GM12873 (cell line): ENCODE results near the gene SLC27A1.

Experiments used
- CTCF ChIP-seq: IDR thresholded peaks from 2 replicates; pipeline ENCODE4 v1.5.1; 2012; ENCODE audit warnings: low read depth, mild to moderate bottlenecking, moderate library complexity, low read length, control low read depth; ENCODE audit not compliant: insufficient read depth; ENCODE audit errors: missing control alignments

The SLC27A1 gene

DNA sequence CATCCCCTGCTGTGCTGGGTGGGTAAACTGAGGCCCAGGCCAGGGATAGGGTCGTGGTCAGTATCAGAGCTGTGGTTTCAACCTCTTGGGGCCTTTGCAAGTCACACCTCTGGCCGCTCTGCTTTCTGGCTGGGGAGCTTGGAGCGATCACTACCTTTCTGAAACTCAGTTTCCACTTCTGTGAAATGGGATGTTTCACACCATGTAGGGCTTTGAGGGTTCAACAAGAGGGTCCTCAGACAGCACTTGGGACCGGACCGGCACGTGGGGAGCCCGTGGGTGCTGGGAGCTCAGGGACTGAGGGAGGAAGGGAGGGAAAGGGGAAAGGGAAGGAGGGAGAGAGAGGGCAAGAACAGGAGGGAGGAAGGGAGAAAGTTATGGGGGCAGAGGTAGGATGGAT, 62.2 kb downstream of the SLC27A1 start:
- TF ChIP-seq CTCF = no peak

DNA sequence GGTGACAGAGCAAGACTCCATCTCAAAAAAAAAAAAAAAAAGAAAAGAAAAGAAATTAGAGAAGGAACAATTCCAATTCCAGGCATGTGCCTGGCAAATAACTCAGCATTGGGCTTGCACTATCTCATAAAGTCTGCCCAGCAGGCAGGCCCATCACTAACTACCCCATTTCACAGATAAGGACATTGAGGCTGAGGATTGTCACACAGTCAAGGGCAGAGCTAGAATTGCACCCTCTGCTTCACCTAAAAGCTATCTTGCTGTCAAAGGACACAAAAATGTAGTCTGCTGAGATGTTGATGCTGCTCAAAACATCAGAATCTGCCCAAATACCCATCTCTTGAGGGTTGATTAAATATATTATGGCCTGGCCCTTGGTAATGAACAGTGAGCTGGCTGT, 64.4 kb downstream of the SLC27A1 start:
- TF ChIP-seq CTCF = no peak

DNA sequence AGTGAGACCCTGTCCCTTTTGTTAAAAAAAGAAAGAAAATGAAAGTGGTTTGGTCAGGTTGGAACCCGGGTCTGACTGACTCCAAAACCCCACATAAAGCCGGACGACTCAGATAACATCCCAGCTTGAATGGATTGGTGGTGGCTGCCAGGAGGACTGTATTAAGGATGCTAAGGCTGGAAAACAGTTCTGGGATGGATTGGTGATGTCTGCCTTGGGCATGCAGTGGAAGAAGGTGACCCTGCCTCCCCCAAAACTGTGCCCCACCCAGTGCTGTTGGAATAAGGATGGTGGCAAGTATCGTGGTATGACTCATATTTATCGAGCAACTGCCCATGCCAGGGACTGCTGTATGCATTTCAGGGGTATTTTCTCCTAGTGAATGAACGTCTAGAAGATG, 66.6 kb downstream of the SLC27A1 start:
- no peak for TF ChIP-seq CTCF

DNA sequence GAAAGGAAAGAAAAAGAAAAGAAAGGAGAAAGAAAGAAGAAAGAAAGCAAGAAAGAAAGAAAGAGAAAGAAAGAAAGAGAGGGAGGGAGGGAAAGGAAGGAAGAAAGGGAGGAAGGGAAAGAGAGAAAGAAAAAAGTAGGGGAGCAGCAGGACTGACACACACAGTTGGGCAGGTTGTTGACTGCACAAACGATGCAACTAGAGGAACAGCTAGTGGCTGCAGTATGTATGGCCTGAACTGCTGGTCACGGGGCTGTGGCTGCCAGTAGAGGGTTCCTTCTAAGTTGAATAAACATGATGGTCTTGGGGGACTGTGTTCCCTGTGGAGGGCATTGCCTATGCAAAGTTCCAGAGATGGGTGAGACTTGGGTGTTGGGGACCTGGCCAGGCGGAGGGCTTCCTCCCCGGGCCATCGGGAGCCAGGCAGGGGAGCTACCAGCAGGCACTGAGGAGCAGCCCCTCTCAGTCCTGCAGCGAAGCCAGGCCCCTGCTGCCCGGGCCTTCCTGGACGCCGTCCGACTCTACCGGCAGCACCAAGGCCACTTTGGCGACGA, 68.4 kb downstream of the SLC27A1 start:
- TF ChIP-seq CTCF = no peak

DNA sequence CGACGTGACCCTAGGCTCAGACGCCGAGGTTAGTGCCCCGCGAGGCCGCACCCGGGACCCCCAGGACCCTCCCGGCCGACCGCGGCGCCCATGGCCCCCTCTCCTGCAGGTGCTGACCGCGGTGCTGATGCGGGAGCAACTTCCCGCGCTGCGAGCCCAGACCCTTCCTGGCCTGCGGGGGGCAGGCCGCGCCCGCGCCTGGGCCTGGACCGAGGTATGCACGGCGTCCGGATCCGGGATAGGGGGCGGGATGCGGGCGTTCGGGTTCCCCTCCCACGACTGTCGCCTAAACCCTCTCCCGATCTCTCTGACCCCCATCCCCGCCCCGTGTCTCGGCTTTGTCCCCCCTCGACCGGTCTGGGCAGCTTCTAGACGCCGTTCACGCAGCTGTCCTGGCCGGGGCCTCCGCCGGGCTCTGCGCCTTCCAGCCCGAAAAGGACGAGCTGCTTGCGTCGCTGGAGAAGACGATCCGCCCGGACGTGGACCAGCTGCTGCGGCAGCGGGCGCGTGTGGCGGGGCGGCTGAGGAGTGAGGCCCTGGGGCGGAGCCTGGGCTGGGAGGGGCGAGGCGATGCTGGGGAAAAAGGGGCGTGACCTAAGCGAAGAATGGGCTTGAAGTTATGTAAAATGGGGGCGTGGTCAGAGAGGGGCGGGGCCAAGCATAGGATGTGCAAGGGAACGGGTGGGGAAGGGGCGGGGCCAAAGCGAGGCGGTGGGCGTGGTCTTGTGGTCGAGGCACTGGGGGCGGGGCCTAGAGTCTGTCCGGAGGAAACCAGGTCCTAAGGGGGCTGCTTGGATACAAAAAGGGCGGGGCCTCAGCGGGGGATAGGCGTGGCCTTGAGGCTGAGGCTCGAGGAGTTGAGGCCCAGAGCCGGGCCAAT, 69.2 kb downstream of the SLC27A1 start:
- peak; percentile 17 for TF ChIP-seq CTCF

GRCh38 chr19:17540174-17540573, 69.8 kb downstream of the SLC27A1 start:
- TF ChIP-seq CTCF = no peak

- TF ChIP-seq CTCF = no peak
Measured at GRCh38 chr19:17541184-17541759, 70.9 kb downstream of the SLC27A1 start.
